GM20431 (cell line): Measurements from ENCODE around the gene ZSWIM8.
"Not testable (repeated sequence)": the region's sequence is repeated elsewhere in the genome, so short reads cannot be mapped to it uniquely, and the experiment has no call there.

ENCODE experiments used
- in situ Hi-C: fragments of 300-500 bp; cut with MseI, MboI; formaldehyde crosslinking; loops from one replicate; pipeline ENCODE4 v1.15.0; 2020; ENCODE audit warnings: low sequenced_read_pairs; ENCODE audit not compliant: unreplicated experiment

The ZSWIM8 gene

DNA sequence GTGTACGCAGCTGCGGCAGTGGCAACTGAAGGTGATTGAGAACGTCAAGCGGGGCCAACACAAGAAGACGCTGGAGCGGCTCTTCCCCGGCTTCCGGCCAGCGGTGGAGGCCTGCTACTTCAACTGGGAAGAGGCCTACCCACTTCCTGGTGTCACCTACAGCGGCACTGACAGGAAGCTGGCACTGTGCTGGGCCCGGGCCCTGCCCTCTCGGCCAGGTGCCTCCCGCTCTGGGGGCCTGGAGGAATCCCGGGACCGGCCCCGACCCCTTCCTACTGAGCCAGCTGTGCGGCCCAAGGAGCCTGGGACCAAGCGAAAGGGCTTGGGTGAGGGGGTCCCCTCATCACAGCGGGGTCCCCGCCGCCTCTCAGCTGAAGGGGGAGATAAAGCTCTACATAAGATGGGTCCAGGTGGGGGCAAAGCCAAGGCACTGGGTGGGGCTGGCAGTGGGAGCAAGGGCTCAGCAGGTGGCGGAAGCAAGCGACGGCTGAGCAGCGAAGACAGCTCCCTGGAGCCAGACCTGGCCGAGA is 6.5 kb downstream of the ZSWIM8 start:
- in situ Hi-C loops, result no loop called here

DNA sequence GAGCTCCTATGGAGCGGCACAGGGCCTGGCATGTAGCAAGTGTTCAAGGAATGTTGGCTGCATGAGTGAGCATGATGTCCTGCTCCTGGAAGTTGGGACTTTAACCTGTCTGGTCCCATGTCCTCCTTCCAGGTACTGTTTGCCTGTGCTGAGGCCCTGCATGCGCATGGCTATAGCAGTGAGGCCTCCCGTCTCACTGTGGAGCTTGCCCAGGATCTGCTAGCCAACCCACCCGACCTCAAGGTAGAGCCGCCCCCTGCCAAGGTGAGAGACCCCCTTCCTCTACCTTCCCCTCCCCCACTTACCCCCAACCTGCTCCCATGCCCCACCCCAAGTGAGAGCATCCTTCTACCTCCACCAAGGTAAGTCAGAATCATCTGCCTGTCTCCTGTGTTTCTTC is 8.1 kb downstream of the ZSWIM8 start:
- in situ Hi-C loops, result no loop called here

- in situ Hi-C loops, result not testable (repeated sequence)
These were observed 10.1 kb downstream of the ZSWIM8 start for GRCh38 chr10:73795491-73795890.

GRCh38 chr10:73796035-73796434 is 10.6 kb downstream of the ZSWIM8 start:
- in situ Hi-C loops, result not testable (repeated sequence)

DNA sequence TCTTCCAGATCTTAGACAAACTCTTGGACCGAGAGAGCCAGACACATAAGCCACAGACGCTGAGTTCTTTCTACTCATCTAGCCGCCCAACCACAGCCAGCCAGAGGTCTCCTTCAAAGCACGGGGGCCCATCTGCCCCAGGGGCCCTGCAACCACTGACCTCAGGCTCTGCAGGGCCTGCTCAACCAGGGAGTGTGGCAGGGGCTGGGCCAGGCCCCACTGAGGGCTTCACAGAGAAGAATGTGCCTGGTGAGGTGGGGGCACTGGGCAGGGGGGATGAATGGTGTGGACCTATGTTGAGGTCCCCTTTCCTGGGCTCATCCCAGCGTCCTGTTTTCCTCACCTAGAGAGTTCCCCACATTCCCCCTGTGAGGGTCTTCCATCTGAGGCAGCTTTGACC is 11.4 kb downstream of the ZSWIM8 start:
- in situ Hi-C loops, result no loop called here

GRCh38 chr10:73797324-73798025 is 12.1 kb downstream of the ZSWIM8 start:
- in situ Hi-C loops, result no loop called here

DNA sequence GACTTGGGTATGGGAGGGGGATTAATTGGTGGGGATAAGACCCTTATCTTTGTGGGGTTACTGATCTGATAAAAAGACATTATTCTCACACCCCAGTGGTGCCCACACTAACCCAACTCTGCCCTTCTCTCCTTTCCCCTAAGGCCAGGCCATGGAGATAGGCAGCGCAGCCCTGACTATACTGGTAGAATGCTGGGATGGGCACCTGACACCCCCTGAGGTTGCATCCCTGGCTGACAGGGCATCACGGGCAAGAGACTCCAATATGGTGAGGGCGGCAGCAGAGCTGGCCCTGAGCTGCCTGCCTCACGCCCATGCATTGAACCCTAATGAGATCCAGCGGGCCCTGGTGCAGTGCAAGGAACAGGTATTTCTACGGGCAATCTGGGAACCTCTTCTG is 12.7 kb downstream of the ZSWIM8 start:
- in situ Hi-C loops, result no loop called here

DNA sequence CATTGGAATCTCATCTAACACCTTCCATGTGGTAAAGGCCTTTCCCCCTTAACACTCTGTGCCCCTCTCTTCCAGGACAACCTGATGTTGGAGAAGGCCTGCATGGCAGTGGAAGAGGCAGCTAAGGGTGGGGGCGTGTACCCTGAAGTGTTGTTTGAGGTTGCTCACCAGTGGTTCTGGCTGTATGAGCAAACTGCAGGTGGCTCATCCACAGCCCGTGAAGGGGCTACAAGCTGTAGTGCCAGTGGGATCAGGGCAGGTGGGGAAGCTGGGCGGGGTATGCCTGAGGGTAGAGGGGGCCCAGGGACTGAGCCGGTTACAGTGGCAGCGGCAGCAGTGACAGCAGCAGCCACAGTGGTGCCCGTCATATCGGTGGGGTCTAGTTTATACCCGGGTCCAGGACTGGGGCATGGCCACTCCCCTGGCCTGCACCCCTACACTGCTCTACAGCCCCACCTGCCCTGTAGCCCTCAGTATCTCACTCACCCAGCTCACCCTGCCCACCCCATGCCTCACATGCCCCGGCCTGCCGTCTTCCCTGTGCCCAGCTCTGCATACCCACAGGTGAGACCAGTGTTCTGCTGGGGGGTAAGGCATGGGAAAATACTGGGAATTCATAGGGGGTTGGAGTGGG is 13.6 kb downstream of the ZSWIM8 start:
- in situ Hi-C loops, result no loop called here

DNA sequence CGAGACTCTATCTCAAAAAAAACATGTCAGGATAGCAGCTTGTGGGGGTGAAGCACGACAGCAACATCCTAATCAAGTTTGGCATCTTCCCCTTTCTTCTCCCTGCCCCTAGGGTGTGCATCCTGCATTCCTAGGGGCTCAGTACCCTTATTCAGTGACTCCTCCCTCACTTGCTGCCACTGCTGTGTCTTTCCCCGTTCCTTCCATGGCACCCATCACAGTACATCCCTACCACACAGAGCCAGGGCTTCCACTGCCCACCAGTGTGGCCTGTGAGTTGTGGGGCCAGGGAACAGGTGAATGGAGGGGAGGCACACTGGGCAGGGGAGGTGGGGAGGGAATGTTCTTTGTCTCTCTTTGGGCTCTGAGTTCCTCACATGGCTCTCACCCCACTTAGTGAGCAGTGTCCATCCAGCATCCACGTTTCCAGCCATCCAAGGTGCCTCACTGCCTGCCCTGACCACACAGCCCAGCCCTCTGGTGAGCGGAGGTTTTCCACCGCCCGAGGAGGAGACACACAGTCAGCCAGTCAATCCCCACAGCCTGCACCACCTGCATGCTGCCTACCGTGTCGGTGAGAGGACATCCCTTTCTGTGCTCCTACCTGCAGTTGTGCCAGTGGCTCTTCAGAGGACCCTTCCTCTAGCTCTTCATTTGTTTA is 14.6 kb downstream of the ZSWIM8 start:
- in situ Hi-C loops, result no loop called here

DNA sequence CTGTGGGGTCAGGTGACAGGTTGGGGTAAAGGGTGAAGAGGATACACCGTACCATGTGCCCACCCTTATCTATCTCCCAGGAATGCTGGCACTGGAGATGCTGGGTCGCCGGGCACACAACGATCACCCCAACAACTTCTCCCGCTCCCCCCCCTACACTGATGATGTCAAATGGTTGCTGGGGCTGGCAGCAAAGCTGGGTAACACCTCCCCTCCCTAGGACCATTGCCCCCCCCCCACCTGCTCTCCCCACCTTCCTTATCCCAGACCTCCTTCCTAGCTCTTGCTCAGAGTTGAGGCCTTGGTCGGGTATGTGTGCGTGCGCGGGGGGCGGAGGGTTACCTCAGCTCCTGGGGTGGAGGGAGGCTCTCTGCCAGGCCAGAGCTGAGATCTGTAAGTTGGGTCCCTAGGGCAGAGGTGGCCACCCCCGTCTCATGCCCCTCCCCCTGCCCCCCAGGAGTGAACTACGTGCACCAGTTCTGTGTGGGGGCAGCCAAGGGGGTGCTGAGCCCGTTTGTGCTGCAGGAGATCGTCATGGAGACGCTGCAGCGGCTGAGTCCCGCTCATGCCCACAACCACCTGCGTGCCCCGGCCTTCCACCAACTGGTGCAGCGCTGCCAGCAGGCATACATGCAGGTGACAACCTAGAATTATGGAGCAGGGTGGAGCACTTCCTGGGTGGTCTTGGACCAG is 15.3 kb downstream of the ZSWIM8 start:
- in situ Hi-C loops, result no loop called here

DNA sequence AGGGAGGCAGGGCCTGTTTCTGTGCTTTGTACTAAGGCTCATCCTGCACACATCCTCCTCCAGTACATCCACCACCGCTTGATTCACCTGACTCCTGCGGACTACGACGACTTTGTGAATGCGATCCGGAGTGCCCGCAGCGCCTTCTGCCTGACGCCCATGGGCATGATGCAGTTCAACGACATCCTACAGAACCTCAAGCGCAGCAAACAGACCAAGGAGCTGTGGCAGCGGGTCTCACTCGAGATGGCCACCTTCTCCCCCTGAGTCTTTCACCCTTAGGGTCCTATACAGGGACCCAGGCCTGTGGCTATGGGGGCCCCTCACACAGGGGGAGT is 15.8 kb downstream of the ZSWIM8 start:
- in situ Hi-C loops, result no loop called here

DNA sequence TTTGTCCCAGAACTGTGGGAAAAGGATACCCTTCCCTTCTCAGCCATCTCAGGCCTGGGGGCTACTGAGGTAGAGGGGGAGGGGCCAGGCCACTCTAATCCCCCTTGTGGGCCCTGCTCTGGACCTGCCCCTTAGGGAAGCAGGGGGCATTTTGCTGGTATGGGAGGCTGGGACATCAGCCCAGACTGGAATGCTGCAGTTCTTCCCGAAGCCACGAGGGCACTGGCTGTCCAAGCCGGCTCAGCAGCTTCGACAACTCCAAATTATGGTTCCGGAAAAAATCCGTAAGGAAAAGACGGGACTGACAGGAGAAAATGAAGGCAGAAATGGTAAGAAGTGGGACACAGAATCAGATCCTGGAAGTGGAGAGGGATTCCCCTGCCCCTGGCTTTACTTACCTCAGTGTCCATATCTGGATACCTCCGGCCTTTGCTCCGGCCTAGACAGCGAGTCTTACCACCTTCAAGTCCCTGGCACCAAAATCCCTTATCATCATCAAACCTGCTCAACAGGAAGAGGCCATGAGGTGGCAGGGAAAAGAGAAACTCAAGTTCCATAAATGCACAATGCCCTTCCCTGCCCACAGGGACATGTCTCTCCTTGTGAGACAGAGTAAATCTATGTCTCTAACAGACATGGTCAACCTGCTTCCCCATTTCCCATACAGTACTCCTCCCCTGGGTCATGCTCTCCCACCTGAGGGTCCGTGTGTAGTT is 17.0 kb downstream of the ZSWIM8 start:
- in situ Hi-C loops, result no loop called here

DNA sequence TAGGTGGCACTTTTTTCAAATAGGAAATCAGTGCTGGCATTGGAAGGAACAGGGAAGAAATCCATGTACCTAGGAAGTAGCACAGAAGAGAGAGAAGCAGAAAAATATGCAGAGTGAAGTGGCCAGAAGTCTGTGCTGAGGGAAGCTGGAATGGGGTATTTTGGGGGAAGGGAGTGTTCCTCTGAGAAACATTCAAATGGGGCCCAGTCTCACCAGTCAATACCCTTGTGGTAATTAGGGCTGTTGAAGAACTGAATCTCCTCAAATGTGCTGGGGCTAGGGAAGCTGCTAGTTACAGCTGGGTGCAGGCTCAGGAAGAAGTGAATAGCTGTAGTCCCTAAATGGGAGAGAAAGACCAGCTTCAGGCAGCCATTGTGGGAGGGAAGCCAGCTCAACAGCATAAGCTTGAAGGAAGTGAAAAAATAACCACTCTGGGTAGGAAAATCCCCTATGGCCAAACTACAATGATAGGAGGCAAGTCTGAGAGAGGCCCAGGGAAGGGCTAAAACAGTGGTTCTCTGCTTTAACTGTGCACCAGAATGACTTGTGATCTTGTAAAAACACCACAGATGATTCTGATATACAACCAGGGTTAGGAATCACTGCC is 18.4 kb downstream of the ZSWIM8 start:
- in situ Hi-C loops, result no loop called here

GRCh38 chr10:73806176-73806950 is 21.0 kb downstream of the ZSWIM8 start:
- in situ Hi-C loops, result no loop called here

GRCh38 chr10:73807471-73807870 is 22.1 kb downstream of the ZSWIM8 start:
- in situ Hi-C loops, result no loop called here

GRCh38 chr10:73808021-73808815 is 22.8 kb downstream of the ZSWIM8 start:
- in situ Hi-C loops, result no loop called here

DNA sequence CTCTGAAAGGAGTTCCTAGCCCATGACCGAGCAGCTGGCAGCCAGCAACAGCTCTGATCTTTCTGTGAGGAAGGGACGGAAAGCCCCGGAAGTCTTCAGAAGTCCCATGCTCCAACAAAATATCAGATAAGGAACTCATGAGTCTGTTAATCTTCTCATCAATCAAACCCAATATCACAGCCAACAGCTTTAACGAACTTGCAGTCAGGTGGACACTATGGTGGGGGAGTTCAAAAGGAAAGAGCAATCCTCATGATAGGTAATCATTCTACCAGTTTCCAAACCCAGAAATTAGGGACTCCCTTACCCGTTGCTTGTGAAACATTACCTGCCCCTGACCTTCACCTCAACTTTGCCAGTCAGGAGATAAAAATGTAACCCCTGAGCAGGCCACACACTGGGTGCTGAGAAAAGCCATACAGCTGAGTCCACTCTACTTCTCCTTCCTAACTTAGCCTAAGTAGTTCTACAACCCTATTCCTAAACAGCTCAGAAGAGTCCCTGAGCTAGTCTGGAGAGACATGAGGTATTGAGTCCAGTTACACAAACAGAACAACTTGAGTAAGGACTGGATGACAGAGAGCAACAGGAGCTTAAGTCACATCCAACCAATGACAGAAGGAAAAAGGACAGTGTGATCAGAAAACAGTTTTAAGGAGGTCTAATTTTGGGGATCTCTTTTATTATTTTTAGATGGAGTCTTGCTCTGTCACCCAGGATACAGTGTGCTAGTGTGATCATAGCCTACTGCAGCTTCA is 23.8 kb downstream of the ZSWIM8 start:
- in situ Hi-C loops, result no loop called here

DNA sequence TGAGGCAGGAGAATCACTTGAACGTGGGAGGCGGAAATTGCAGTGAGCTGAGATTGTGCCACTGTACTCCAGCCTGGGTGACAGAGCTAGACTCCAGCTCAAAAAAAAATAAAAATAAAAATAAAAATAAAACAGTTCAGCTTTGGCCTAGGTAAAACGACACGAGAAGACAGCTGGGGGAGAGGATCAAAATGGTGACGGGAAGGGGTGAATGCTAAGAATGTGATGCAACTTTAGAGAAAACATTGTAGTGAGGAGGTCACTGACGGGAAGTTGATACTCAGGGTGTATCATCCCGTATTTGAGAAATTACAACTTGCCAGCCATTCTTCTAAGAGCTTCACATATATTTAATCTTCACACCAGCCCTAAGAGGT is 24.9 kb downstream of the ZSWIM8 start:
- in situ Hi-C loops, result no loop called here
